Body of pancreas (tissue), 4 donors: ENCODE results near the gene ZNF175. TPM values are rescaled to one million over a fixed set of nuclear protein-coding genes. Genes with fewer than 3 reads are reported as not detected.
"Not testable (repeated sequence)": the region's sequence is repeated elsewhere in the genome, so short reads cannot be mapped to it uniquely, and the experiment has no call there.

Experiments
- ATAC-seq: fragments of 150-250 bp; one replicate; pipeline ENCODE4 v1.9.1; 2016
- DNase-seq, 4 donors: peaks; one replicate each; pipeline ENCODE4 v3.0.0-alpha.2; 2019
- H3K27ac ChIP-seq, 4 donors: fragments of 200-600 bp; sonication (generic); 1 replicate in 3 of 4; 2 replicates in 1 of 4; pipeline versions ENCODE4 v1.5.1 to v1.6.1; 2016 to 2019; ENCODE audit warnings: mild to moderate bottlenecking in 1 of 4, mixed read lengths in 1 of 4, moderate library complexity in 1 of 4
- H3K27me3 ChIP-seq, 2 donors: fragments of 200-600 bp; sonication (generic); one replicate each; pipeline ENCODE4 v1.6.0; 2016; ENCODE audit warnings: mild to moderate bottlenecking in 1 of 2
- H3K36me3 ChIP-seq, 2 donors: fragments of 200-600 bp; sonication (generic); replicated peaks in 1 of 2; 2 replicates each; pipeline ENCODE4 v1.5.1; 2016; ENCODE audit warnings: low read depth in 2 of 2; ENCODE audit not compliant: insufficient read depth in 1 of 2
- H3K4me1 ChIP-seq: fragments of 200-600 bp; sonication (generic); one replicate; pipeline ENCODE4 v1.6.0; 2016
- H3K4me3 ChIP-seq, 2 donors: fragments of 200-600 bp; sonication (generic); 1 replicate in 1 of 2; 2 replicates in 1 of 2; pipeline ENCODE4 v1.5.1; 2016 to 2019
- H3K9me3 ChIP-seq, 3 donors: fragments of 200-600 bp; sonication (generic); 1 replicate in 2 of 3; 2 replicates in 1 of 3; pipeline ENCODE4 v1.5.1; 2016
- CTCF ChIP-seq, 7 experiments: fragments of 450-650 bp in 4 of 7; fragments of 200-600 bp in 3 of 7; sonication (generic) in 3 of 7; IDR thresholded peaks; one replicate each; pipeline ENCODE4 v1.5.1; 2016 to 2019; ENCODE audit warnings: antibody characterized with exemption in 7 of 7
- POLR2A ChIP-seq, 3 donors: fragments of 450-650 bp; IDR thresholded peaks; one replicate each; pipeline ENCODE4 v1.6.1; 2016; ENCODE audit warnings: antibody characterized with exemption in 3 of 3, mild to moderate bottlenecking in 2 of 3
- WGBS, 2 donors: methylation state at CpG; one replicate each; pipeline ENCODE4 v1.1.5; 2017; 5-methylcytosine and 5-hydroxymethylcytosine counted together
- intact Hi-C: fragments of 100-400 bp; cut with DNase I; formaldehyde crosslinking; loops from one replicate; pipeline ENCODE4 v1.15.1; 2023
- total RNA-seq, 2 donors: library from RNA; depleted of rRNA; stranded (reverse); fragments of >200 nt; gene quantifications; one replicate each; pipeline ENCODE4 v1.1.0, GENCODE V29; 2016

Gene ZNF175
- total RNA-seq, 2 donors from 2014 or later, result 4.3 to 5.2 TPM

GRCh38 chr19:51621178-51621577, 50.1 kb downstream of the ZNF175 start:
- Histone ChIP-seq H3K4me3 (no peak overlapping the region), H3K36me3 (no peaks in the 10 kb centered on the region), H3K27me3 (peaks cover 0 to 2% of the 10 kb centered on the region in 2 donors), H3K4me1 (no peaks in the 10 kb centered on the region), H3K9me3 (peaks cover 0 to 4% (median 0%) of the 10 kb centered on the region in 3 donors), H3K27ac (no peak overlapping the region)
- DNase-seq (no peak), ATAC-seq (no peak)
- 26 to 73% methylated on average over 2 of the region's 2 CpGs for WGBS, 2 donors
- TF ChIP-seq POLR2A (IDR thresholded peaks at IDR 0.05) (no peak), CTCF (IDR thresholded peaks at IDR 0.05) (no peak)
- intact Hi-C loops, result no loop called here

GRCh38 chr19:51626675-51627074, 55.6 kb downstream of the ZNF175 start:
- TF ChIP-seq POLR2A (IDR thresholded peaks at IDR 0.05) (no peak), CTCF (IDR thresholded peaks at IDR 0.05) (no peak)

GRCh38 chr19:51627491-51628138, 56.5 kb downstream of the ZNF175 start:
- WGBS, 2 donors, result 44 to 52% methylated on average over 10 to 16 of the region's 16 CpGs
- Histone ChIP-seq H3K4me1 (no peaks in the 10 kb centered on the region), H3K4me3 (no peak overlapping the region), H3K9me3 (peaks cover 0 to 3% (median 0%) of the 10 kb centered on the region in 3 donors), H3K36me3 (no peaks in the 10 kb centered on the region), H3K27ac (no peak overlapping the region), H3K27me3 (no peaks in the 10 kb centered on the region)
- DNase-seq (no peak), ATAC-seq (no peak)
- intact Hi-C loops, result no loop called here
- no peak for TF ChIP-seq CTCF (IDR thresholded peaks at IDR 0.05)
- TF ChIP-seq POLR2A (IDR thresholded peaks at IDR 0.05), result no peak

More at GRCh38 chr19:51626675-51627074, 55.6 kb downstream of the ZNF175 start:
- H3K4me1 ChIP-seq, result no peaks in the 10 kb centered on the region
- ATAC-seq, result no peak
- intact Hi-C loops, result no loop called here
- H3K9me3 ChIP-seq, result peaks cover 0 to 4% (median 0%) of the 10 kb centered on the region in 3 donors
- DNase-seq, result no peak
- no peak overlapping the region for H3K27ac ChIP-seq
- H3K27me3 ChIP-seq, result no peaks in the 10 kb centered on the region
- 21 to 24% methylated on average over 2 of the region's 2 CpGs for whole genome bisulfite sequencing, 2 donors
- no peak overlapping the region for H3K4me3 ChIP-seq
- no peaks in the 10 kb centered on the region for H3K36me3 ChIP-seq

- no peak overlapping the region for H3K27ac ChIP-seq
- no peak overlapping the region for H3K4me3 ChIP-seq
- DNase-seq (no peak), ATAC-seq (no peak)
- no peaks in the 10 kb centered on the region for H3K36me3 ChIP-seq
- 68 to 69% methylated on average over 14 of the region's 14 CpGs for WGBS, 2 donors
- H3K4me1 ChIP-seq, result no peaks in the 10 kb centered on the region
- intact Hi-C loops, result no loop called here
- no peak for TF ChIP-seq POLR2A (IDR thresholded peaks at IDR 0.05)
- no peak for TF ChIP-seq CTCF (IDR thresholded peaks at IDR 0.05)
- H3K9me3 ChIP-seq, result no peaks in the 10 kb centered on the region
- H3K27me3 ChIP-seq, result no peaks in the 10 kb centered on the region
Observed at GRCh38 chr19:51628153-51628939, 57.3 kb downstream of the ZNF175 start.

GRCh38 chr19:51630315-51630714, 59.2 kb downstream of the ZNF175 start, which contains the start of gene SIGLEC5:
SIGLEC5 (minus strand) TSS chr19:51630401; CDS start chr19:51630335, 66 bp downstream.
- H3K9me3 ChIP-seq, intact Hi-C loops, H3K4me1 ChIP-seq, H3K27ac ChIP-seq, H3K4me3 ChIP-seq, H3K27me3 ChIP-seq, H3K36me3 ChIP-seq: not testable (repeated sequence)
- WGBS, 2 donors, result 40 to 44% methylated on average over 3 to 7 of the region's 13 CpGs
- peak in 1 of 4 donors; percentile 10 for DNase-seq
- ATAC-seq, result peak; percentile 21
